Mucosa of descending colon (tissue), 3 donors: ENCODE data around the gene GMDS. TPM values are rescaled to one million over a fixed set of nuclear protein-coding genes. Genes with fewer than 3 reads are reported as not detected.

Experiments
- ATAC-seq: fragments of 200-7000 bp; cut with Tn5 transposase; one replicate; pipeline ENCODE4 v1.9.1; 2020; ENCODE audit warnings: mild to moderate bottlenecking, moderate library complexity
- DNase-seq, 3 donors: peaks; one replicate each; pipeline ENCODE4 v3.0.0-alpha.2; 2020
- H3K36me3 ChIP-seq: fragments of 200-600 bp; one replicate; pipeline ENCODE4 v1.8.0; 2021; ENCODE audit warnings: low read depth, mild to moderate bottlenecking
- H3K4me1 ChIP-seq: fragments of 200-600 bp; one replicate; pipeline ENCODE4 v1.8.0; 2021; ENCODE audit warnings: low read depth, mild to moderate bottlenecking
- H3K4me3 ChIP-seq: fragments of 200-600 bp; one replicate; pipeline ENCODE4 v1.8.0; 2021; ENCODE audit warnings: mild to moderate bottlenecking
- H3K9me3 ChIP-seq: fragments of 200-600 bp; one replicate; pipeline ENCODE4 v1.8.0; 2021; ENCODE audit warnings: mild to moderate bottlenecking
- CTCF ChIP-seq: fragments of 200-600 bp; IDR thresholded peaks from one replicate; pipeline ENCODE4 v1.8.0; 2022; ENCODE audit warnings: antibody characterized with exemption, mild to moderate bottlenecking
- intact Hi-C, 2 donors: fragments of 100-400 bp; cut with DNase I in 1 of 2; cut with micrococcal nuclease in 1 of 2; formaldehyde crosslinking; loops; one replicate each; pipeline versions ENCODE4 v1.11.0 to v1.11.1; 2022; cut with DNase I, micrococcal nuclease
- total RNA-seq, 3 donors: library from RNA; stranded (reverse); fragmentation: NEBNext Ultra II Directional in 2 of 3; extraction: Animal tissue kit (Norgen Biotek cat#: 25700) in 2 of 3; gene quantifications; one replicate each; pipeline versions ENCODE4 v1.2.1 to v1.2.4, GENCODE V29; 2021 to 2023
- donor health status: DM: no; HTN: no; CAD: no; lungs with moderate emphysema.
- donor health status: DM: no; HTN: no; CAD: no.
- donor health status: DM: no; HTN: yes; CAD: no.

Gene GMDS
- total RNA-seq, 3 donors from 2014 or later, result 68.0 to 228 (median 135) TPM

GRCh38 chr6:1624058-1624850 is 621.2 kb downstream of the GMDS start:
- DNase-seq (no peak), ATAC-seq (no peak)
- Histone ChIP-seq H3K4me1 (peaks cover 6% of the 10 kb centered on the region), H3K4me3 (no peak overlapping the region), H3K9me3 (no peaks in the 10 kb centered on the region), H3K36me3 (no peaks in the 10 kb centered on the region)
- no peak for TF ChIP-seq CTCF
- intact Hi-C loops, result no loop called here

GRCh38 chr6:1623769-1624057 is 621.7 kb downstream of the GMDS start:
- Histone ChIP-seq H3K9me3 (no peaks in the 10 kb centered on the region), H3K4me1 (peaks cover 6% of the 10 kb centered on the region), H3K36me3 (no peaks in the 10 kb centered on the region), H3K4me3 (no peak overlapping the region)
- DNase-seq (no peak), ATAC-seq (no peak)
- intact Hi-C loops, result no loop called here
- TF ChIP-seq CTCF, result no peak

- intact Hi-C loops, result no loop called here
- TF ChIP-seq CTCF, result no peak
- Histone ChIP-seq H3K4me1 (peaks cover 6% of the 10 kb centered on the region), H3K4me3 (no peak overlapping the region), H3K9me3 (no peaks in the 10 kb centered on the region), H3K36me3 (no peaks in the 10 kb centered on the region)
- ATAC-seq (no peak), DNase-seq (no peak)
Observed at GRCh38 chr6:1622851-1623768, 622.3 kb downstream of the GMDS start.

GRCh38 chr6:1622220-1622850 is 623.1 kb downstream of the GMDS start:
- intact Hi-C loops, result no loop called here
- no peak for TF ChIP-seq CTCF
- peaks cover 6% of the 10 kb centered on the region for H3K4me1 ChIP-seq
- no peaks in the 10 kb centered on the region for H3K36me3 ChIP-seq
- no peak for DNase-seq
- no peaks in the 10 kb centered on the region for H3K9me3 ChIP-seq
- no peak for ATAC-seq
- H3K4me3 ChIP-seq, result no peak overlapping the region

- Histone ChIP-seq H3K4me1 (peaks cover 6% of the 10 kb centered on the region), H3K36me3 (no peaks in the 10 kb centered on the region), H3K9me3 (no peaks in the 10 kb centered on the region), H3K4me3 (no peak overlapping the region)
- TF ChIP-seq CTCF, result no peak
- no peak for ATAC-seq
- intact Hi-C loops, result no loop called here
- no peak for DNase-seq
Observed at GRCh38 chr6:1621070-1621701, 624.2 kb downstream of the GMDS start.
